HepG2 (cell line): ENCODE results near the gene AHCY. TPM values are rescaled to one million over a fixed set of nuclear protein-coding genes. Genes with fewer than 3 reads are reported as not detected.

Experiments used
- ADNP ChIP-seq: sonication (generic); formaldehyde crosslinking; IDR thresholded peaks from 2 replicates; pipeline ENCODE4 v1.4.0; 2020; ENCODE audit warnings: missing genetic modification reagents
- FOXK2 ChIP-seq: fragments of 450-650 bp; IDR thresholded peaks from 2 replicates; pipeline ENCODE4 v1.6.1; 2016
- NBN ChIP-seq: fragments of 450-650 bp; conservative IDR thresholded peaks from 2 replicates; pipeline ENCODE4 v1.6.1; 2017
- NR2F6 ChIP-seq, 2 experiments: IDR thresholded peaks; 2 replicates each; pipeline ENCODE4 v1.6.1; 2016; ENCODE audit warnings: antibody characterized with exemption in 1 of 2, mild to moderate bottlenecking in 1 of 2
- SAP130 ChIP-seq: IDR thresholded peaks from 2 replicates; pipeline ENCODE4 v1.6.1; 2016; ENCODE audit warnings: low read depth
- SYNCRIP ChIP-seq: fragments of 200-400 bp; formaldehyde crosslinking; IDR thresholded peaks from 2 replicates; pipeline ENCODE4 v1.6.1; 2018; ENCODE audit warnings: mild to moderate bottlenecking, low read depth, low read length; ENCODE audit not compliant: insufficient read depth
- ZNF205 ChIP-seq: IDR thresholded peaks from 2 replicates; pipeline ENCODE4 v1.6.1; 2018; ENCODE audit warnings: missing biosample characterization, missing genetic modification reagents
- ZNF251 ChIP-seq: sonication (generic); formaldehyde crosslinking; IDR thresholded peaks from 2 replicates; pipeline ENCODE4 v1.9.0; 2021; ENCODE audit warnings: mild to moderate bottlenecking, missing genetic modification reagents
- polyA plus RNA-seq, 8 experiments: library from polyadenylated mRNA; depleted of rRNA in 3 of 8; stranded (reverse) in 7 of 8; unstranded in 1 of 8; fragments of >200 nt; fragmentation: Illumina TruSeq in 4 of 8; extraction: Trizol in 4 of 8; gene quantifications; 2 replicates each; pipeline versions ENCODE4 v1.2.1 to v1.2.3, GENCODE V29; 2011 to 2016; ENCODE audit warnings: low read depth in 4 of 8, missing spikeins in 1 of 8, mixed read lengths in 1 of 8; ENCODE audit not compliant: insufficient read depth in 1 of 8
- total RNA-seq, 5 experiments: library from RNA; depleted of rRNA; stranded (reverse); fragments of >200 nt; fragmentation: Illumina TruSeq; extraction: Trizol; gene quantifications; 2 replicates each; pipeline ENCODE4 v1.2.3, GENCODE V29; 2016; ENCODE audit warnings: low read depth in 1 of 5
- TF ChIP-seq, protein P1 (sequence below): sonication (generic); formaldehyde crosslinking; IDR thresholded peaks from 2 replicates; pipeline ENCODE4 v1.4.0; 2020; ENCODE audit warnings: mild to moderate bottlenecking, missing genetic modification reagents
- TF ChIP-seq, protein P2 (sequence below): sonication (generic); formaldehyde crosslinking; IDR thresholded peaks from 2 replicates; pipeline ENCODE4 v1.4.0; 2020; ENCODE audit warnings: mild to moderate bottlenecking, low read depth, missing genetic modification reagents
- TF ChIP-seq, protein P3 (sequence below): sonication (generic); formaldehyde crosslinking; IDR thresholded peaks from one replicate; pipeline ENCODE4 v1.5.1; 2020; ENCODE audit warnings: mild to moderate bottlenecking, missing genetic modification reagents; ENCODE audit errors: not compliant biosample characterization
- TF ChIP-seq, protein P4 (sequence below): sonication (generic); formaldehyde crosslinking; IDR thresholded peaks from 2 replicates; pipeline ENCODE4 v1.5.0; 2020; ENCODE audit warnings: mild to moderate bottlenecking, missing genetic modification reagents

Gene AHCY
- total and polyA plus RNA-seq, 2 of the 13 experiments (the other 11 are each of a cell fraction or from before 2014, with no cell fraction given) = 407 to 419 TPM

DNA sequence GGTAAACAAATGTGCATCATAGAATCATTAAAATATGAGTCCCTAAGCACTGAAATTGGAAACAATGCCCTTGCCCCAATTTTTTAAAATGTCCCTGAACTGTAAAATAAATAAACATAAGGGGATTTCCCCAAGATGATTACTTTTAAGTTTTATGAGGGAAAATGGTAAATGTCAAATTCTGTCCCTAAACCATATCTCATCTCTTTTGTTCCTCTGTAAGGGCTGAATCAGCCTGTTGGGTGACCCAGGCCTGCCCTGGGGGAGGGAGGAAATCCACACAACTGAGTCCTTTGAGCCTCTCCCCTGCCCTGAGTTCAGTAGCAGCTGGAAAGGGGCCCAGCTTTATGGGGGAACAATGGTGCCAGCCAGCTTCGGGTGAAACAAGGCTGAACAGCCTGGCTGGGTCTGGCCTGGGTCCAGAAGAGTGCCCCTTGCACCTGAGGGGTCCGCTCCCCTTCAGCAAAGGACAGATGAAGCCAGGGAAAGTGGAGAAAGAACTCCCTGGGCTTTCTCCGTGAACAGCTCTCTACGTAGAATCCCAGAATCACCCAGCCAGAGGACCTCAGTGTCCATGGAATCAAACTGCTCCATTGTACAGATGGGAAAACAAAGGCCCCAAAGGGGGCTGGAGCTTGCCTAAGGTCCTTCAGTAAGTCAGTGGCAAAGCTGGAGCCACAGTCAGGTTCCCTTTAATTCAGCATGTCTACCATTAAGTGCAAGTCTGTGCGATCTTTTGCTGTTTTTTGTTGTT lies 31.7 kb upstream of the AHCY start (continued):
- TF ChIP-seq, protein P1, sequence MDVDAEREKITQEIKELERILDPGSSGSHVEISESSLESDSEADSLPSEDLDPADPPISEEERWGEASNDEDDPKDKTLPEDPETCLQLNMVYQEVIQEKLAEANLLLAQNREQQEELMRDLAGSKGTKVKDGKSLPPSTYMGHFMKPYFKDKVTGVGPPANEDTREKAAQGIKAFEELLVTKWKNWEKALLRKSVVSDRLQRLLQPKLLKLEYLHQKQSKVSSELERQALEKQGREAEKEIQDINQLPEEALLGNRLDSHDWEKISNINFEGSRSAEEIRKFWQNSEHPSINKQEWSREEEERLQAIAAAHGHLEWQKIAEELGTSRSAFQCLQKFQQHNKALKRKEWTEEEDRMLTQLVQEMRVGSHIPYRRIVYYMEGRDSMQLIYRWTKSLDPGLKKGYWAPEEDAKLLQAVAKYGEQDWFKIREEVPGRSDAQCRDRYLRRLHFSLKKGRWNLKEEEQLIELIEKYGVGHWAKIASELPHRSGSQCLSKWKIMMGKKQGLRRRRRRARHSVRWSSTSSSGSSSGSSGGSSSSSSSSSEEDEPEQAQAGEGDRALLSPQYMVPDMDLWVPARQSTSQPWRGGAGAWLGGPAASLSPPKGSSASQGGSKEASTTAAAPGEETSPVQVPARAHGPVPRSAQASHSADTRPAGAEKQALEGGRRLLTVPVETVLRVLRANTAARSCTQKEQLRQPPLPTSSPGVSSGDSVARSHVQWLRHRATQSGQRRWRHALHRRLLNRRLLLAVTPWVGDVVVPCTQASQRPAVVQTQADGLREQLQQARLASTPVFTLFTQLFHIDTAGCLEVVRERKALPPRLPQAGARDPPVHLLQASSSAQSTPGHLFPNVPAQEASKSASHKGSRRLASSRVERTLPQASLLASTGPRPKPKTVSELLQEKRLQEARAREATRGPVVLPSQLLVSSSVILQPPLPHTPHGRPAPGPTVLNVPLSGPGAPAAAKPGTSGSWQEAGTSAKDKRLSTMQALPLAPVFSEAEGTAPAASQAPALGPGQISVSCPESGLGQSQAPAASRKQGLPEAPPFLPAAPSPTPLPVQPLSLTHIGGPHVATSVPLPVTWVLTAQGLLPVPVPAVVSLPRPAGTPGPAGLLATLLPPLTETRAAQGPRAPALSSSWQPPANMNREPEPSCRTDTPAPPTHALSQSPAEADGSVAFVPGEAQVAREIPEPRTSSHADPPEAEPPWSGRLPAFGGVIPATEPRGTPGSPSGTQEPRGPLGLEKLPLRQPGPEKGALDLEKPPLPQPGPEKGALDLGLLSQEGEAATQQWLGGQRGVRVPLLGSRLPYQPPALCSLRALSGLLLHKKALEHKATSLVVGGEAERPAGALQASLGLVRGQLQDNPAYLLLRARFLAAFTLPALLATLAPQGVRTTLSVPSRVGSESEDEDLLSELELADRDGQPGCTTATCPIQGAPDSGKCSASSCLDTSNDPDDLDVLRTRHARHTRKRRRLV (CRISPR knock-in tag) = no peak
- TF ChIP-seq ZNF205 (CRISPR knock-in tag) (no peak), NBN (no peak), SYNCRIP (no peak), FOXK2 (no peak), SAP130 (CRISPR knock-in tag) (no peak; the same call in 1 of the 2 replicates), ADNP (peak; percentile 96), ZNF251 (CRISPR knock-in tag) (no peak), NR2F6 (IDR thresholded peaks at IDR 0.05) (peak; percentile 45; the same call in 1 of the 2 replicates), NR2F6 (CRISPR knock-in tag; IDR thresholded peaks at IDR 0.05) (peak; percentile 56)
- TF ChIP-seq, protein P2, sequence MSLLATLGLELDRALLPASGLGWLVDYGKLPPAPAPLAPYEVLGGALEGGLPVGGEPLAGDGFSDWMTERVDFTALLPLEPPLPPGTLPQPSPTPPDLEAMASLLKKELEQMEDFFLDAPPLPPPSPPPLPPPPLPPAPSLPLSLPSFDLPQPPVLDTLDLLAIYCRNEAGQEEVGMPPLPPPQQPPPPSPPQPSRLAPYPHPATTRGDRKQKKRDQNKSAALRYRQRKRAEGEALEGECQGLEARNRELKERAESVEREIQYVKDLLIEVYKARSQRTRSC (CRISPR knock-in tag) = no peak
- TF ChIP-seq, protein P3, sequence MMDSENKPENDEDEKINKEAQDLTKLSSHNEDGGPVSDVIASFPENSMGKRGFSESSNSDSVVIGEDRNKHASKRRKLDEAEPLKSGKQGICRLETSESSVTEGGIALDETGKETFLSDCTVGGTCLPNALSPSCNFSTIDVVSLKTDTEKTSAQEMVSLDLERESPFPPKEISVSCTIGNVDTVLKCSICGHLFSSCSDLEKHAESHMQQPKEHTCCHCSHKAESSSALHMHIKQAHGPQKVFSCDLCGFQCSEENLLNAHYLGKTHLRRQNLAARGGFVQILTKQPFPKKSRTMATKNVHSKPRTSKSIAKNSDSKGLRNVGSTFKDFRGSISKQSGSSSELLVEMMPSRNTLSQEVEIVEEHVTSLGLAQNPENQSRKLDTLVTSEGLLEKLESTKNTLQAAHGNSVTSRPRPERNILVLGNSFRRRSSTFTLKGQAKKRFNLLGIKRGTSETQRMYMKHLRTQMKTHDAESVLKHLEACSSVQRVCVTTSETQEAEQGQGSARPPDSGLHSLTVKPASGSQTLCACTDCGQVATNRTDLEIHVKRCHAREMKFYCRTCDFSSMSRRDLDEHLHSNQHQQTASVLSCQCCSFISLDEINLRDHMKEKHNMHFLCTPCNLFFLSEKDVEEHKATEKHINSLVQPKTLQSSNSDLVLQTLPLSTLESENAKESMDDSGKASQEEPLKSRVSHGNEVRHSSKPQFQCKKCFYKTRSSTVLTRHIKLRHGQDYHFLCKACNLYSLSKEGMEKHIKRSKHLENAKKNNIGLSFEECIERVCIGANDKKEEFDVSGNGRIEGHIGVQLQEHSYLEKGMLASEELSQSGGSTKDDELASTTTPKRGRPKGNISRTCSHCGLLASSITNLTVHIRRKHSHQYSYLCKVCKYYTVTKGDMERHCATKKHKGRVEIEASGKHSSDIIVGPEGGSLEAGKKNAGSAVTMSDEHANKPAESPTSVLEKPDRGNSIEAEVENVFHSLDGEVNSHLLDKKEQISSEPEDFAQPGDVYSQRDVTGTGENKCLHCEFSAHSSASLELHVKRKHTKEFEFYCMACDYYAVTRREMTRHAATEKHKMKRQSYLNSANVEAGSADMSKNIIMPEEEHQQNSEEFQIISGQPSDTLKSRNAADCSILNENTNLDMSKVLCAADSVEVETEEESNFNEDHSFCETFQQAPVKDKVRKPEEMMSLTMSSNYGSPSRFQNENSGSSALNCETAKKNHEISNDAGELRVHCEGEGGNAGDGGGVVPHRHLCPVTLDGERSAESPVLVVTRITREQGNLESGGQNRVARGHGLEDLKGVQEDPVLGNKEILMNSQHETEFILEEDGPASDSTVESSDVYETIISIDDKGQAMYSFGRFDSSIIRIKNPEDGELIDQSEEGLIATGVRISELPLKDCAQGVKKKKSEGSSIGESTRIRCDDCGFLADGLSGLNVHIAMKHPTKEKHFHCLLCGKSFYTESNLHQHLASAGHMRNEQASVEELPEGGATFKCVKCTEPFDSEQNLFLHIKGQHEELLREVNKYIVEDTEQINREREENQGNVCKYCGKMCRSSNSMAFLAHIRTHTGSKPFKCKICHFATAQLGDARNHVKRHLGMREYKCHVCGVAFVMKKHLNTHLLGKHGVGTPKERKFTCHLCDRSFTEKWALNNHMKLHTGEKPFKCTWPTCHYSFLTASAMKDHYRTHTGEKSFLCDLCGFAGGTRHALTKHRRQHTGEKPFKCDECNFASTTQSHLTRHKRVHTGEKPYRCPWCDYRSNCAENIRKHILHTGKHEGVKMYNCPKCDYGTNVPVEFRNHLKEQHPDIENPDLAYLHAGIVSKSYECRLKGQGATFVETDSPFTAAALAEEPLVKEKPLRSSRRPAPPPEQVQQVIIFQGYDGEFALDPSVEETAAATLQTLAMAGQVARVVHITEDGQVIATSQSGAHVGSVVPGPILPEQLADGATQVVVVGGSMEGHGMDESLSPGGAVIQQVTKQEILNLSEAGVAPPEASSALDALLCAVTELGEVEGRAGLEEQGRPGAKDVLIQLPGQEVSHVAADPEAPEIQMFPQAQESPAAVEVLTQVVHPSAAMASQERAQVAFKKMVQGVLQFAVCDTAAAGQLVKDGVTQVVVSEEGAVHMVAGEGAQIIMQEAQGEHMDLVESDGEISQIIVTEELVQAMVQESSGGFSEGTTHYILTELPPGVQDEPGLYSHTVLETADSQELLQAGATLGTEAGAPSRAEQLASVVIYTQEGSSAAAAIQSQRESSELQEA (CRISPR knock-in tag) = no peak
- TF ChIP-seq, protein P4, sequence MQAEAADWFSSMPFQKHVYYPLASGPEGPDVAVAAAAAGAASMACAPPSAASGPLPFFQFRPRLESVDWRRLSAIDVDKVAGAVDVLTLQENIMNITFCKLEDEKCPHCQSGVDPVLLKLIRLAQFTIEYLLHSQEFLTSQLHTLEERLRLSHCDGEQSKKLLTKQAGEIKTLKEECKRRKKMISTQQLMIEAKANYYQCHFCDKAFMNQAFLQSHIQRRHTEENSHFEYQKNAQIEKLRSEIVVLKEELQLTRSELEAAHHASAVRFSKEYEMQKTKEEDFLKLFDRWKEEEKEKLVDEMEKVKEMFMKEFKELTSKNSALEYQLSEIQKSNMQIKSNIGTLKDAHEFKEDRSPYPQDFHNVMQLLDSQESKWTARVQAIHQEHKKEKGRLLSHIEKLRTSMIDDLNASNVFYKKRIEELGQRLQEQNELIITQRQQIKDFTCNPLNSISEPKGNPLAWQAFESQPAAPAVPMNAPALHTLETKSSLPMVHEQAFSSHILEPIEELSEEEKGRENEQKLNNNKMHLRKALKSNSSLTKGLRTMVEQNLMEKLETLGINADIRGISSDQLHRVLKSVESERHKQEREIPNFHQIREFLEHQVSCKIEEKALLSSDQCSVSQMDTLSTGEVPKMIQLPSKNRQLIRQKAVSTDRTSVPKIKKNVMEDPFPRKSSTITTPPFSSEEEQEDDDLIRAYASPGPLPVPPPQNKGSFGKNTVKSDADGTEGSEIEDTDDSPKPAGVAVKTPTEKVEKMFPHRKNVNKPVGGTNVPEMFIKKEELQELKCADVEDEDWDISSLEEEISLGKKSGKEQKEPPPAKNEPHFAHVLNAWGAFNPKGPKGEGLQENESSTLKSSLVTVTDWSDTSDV (CRISPR knock-in tag) = no peak
